ENCODE data around the gene MYOT.

- TF ChIP-seq POLR2AphosphoS5 (IDR thresholded peaks at IDR 0.05; ENCODE audit: low read depth, low read length) (no peak), TAF1 (IDR thresholded peaks at IDR 0.05; ENCODE audit: low read depth, low read length) (no peak), POLR2A (IDR thresholded peaks at IDR 0.05; ENCODE audit: low read depth, low read length) (no peak)
These were observed 44.7 kb upstream of the MYOT start for GRCh38 chr5:137822984-137823383.

Data from GM12891 (cell line).